ENCODE data around the gene SPEN. TPM values are rescaled to one million over a fixed set of nuclear protein-coding genes. Genes with fewer than 3 reads are reported as not detected.
"Not testable (repeated sequence)": the region's sequence is repeated elsewhere in the genome, so short reads cannot be mapped to it uniquely, and the experiment has no call there.

Gene SPEN
- total RNA-seq, 4 donors from 2014 or later: 34.6 to 49.9 (median 44.7) TPM

GRCh38 chr1:15885269-15885668 is 37.8 kb downstream of the SPEN start:
- H3K4me1 ChIP-seq: peaks cover 36 to 87% (median 76%) of the 10 kb centered on the region in 4 donors
- H3K4me3 ChIP-seq: peak overlapping the region; percentile 44 to 59 (median 48)
- WGBS: 41% methylated on average over 5 of the region's 5 CpGs
- peak overlapping the region; percentile 80 to 93 (median 92) for H3K27ac ChIP-seq (replicated peaks in 1 of 4)
- intact Hi-C loops (cut with DNase I): loop anchor here (2.0 kb wide), 1 partner anchor 32 kb away; no protein-coding TSS in a partner anchor
- peaks cover 0 to 11% (median 4%) of the 10 kb centered on the region in 4 donors for H3K36me3 ChIP-seq
- H3K9me3 ChIP-seq: no peaks in the 10 kb centered on the region
- no peak for DNase-seq (ENCODE audit: extremely low spot score)
- no peaks in the 10 kb centered on the region for H3K27me3 ChIP-seq
- TF ChIP-seq EP300 (IDR thresholded peaks at IDR 0.05): no peak

- Histone ChIP-seq H3K4me1 (peaks cover 42 to 90% (median 82%) of the 10 kb centered on the region in 4 donors), H3K36me3 (peaks cover 0 to 9% (median 1%) of the 10 kb centered on the region in 4 donors), H3K4me3 (peak overlapping the region; percentile 44 to 59 (median 48)), H3K9me3 (no peaks in the 10 kb centered on the region), H3K27ac (replicated peaks in 1 of 4) (peak overlapping the region; percentile 80 to 93 (median 92)), H3K27me3 (no peaks in the 10 kb centered on the region)
- intact Hi-C loops (cut with DNase I): loop anchor here (2.0 kb wide), 1 partner anchor 33 kb away; no protein-coding TSS in a partner anchor
- TF ChIP-seq POLR2AphosphoS5 (IDR thresholded peaks at IDR 0.05) (peak; percentile 87 to 95), POLR2A (IDR thresholded peaks at IDR 0.05; ENCODE audit: low read depth) (no peak), CTCF (IDR thresholded peaks at IDR 0.05) (peak in 2 of 3 experiments; percentile 18 to 32)
- DNase-seq (ENCODE audit: extremely low spot score): peak; percentile 99
- 3% methylated on average over 11 of the region's 14 CpGs for WGBS
Observed at GRCh38 chr1:15885701-15886610, 38.4 kb downstream of the SPEN start.

GRCh38 chr1:15886611-15887167 is 39.2 kb downstream of the SPEN start:
- peaks cover 49 to 90% (median 88%) of the 10 kb centered on the region in 4 donors for H3K4me1 ChIP-seq
- H3K36me3 ChIP-seq: peaks cover 0 to 8% (median 0%) of the 10 kb centered on the region in 4 donors
- no peaks in the 10 kb centered on the region for H3K9me3 ChIP-seq
- TF ChIP-seq POLR2AphosphoS5 (IDR thresholded peaks at IDR 0.05): no peak
- TF ChIP-seq CTCF (IDR thresholded peaks at IDR 0.05): peak in 1 of 3 experiments; percentile 13
- 35% methylated on average over 4 of the region's 4 CpGs for WGBS
- intact Hi-C loops (cut with DNase I): no loop called here
- DNase-seq (ENCODE audit: extremely low spot score): peak; percentile 42
- no peaks in the 10 kb centered on the region for H3K27me3 ChIP-seq
- H3K4me3 ChIP-seq: peak overlapping the region; percentile 44 to 59 (median 48)
- peak overlapping the region; percentile 80 to 93 (median 92) for H3K27ac ChIP-seq (replicated peaks in 1 of 4)

- H3K27me3 ChIP-seq; DNase-seq (ENCODE audit: extremely low spot score); H3K36me3 ChIP-seq; H3K9me3 ChIP-seq; intact Hi-C loops (cut with DNase I): not testable (repeated sequence)
- Histone ChIP-seq H3K27ac (replicated peaks in 1 of 4) (peak overlapping the region; percentile 80 to 93 (median 88)), H3K4me1 (peaks cover 51 to 89% (median 87%) of the 10 kb centered on the region in 4 donors), H3K4me3 (peak overlapping the region in 2 of 4 donors; percentile 2 to 4)
- WGBS: 61% methylated on average over 6 of the region's 6 CpGs
Observed at GRCh38 chr1:15892857-15893599, 45.5 kb downstream of the SPEN start.

GRCh38 chr1:15895233-15895632 is 47.7 kb downstream of the SPEN start:
- H3K9me3 ChIP-seq: no peaks in the 10 kb centered on the region
- peak overlapping the region; percentile 80 to 93 (median 88) for H3K27ac ChIP-seq (replicated peaks in 1 of 4)
- H3K4me3 ChIP-seq: no peak overlapping the region
- peak in 1 of 2 donors; percentile 52 for TF ChIP-seq POLR2AphosphoS5 (IDR thresholded peaks at IDR 0.05)
- no peak for TF ChIP-seq POLR2A (IDR thresholded peaks at IDR 0.05; ENCODE audit: low read depth)
- no peak for TF ChIP-seq EP300 (IDR thresholded peaks at IDR 0.05)
- TF ChIP-seq CTCF (IDR thresholded peaks at IDR 0.05): no peak
- H3K27me3 ChIP-seq: no peaks in the 10 kb centered on the region
- H3K36me3 ChIP-seq: peaks cover 0 to 2% (median 0%) of the 10 kb centered on the region in 4 donors
- intact Hi-C loops (cut with DNase I): no loop called here
- peaks cover 46 to 83% (median 80%) of the 10 kb centered on the region in 4 donors for H3K4me1 ChIP-seq
- DNase-seq (ENCODE audit: extremely low spot score): no peak

- H3K36me3 ChIP-seq; H3K9me3 ChIP-seq; H3K4me3 ChIP-seq; H3K27me3 ChIP-seq; intact Hi-C loops (cut with DNase I); DNase-seq (ENCODE audit: extremely low spot score): not testable (repeated sequence)
- 97% methylated on average over 20 of the region's 20 CpGs for WGBS
- Histone ChIP-seq H3K27ac (replicated peaks in 1 of 4) (peak overlapping the region in 3 of 4 donors; percentile 35 to 93 (median 92)), H3K4me1 (peaks cover 39 to 83% (median 79%) of the 10 kb centered on the region in 4 donors)
Observed at GRCh38 chr1:15896841-15897610, 49.5 kb downstream of the SPEN start.

Measured in esophagus muscularis mucosa (tissue), 4 donors.